ENCODE data around the gene CAMP. TPM values are rescaled to one million over a fixed set of nuclear protein-coding genes. Genes with fewer than 3 reads are reported as not detected.
A peak's percentile ranks its signal among the peaks of the same experiment; 100 is the strongest.

The CAMP gene
- total RNA-seq, 1 experiment from 2014 or later = not detected

- intact Hi-C loops (cut with micrococcal nuclease) = no loop called here
- H4K20me1 ChIP-seq (ENCODE audit: low read length) = no peaks in the 10 kb centered on the region
- no TSS peak for BruUV-seq (replicated peaks)
- H3K4me1 ChIP-seq (ENCODE audit: insufficient read depth, low read length) = no peaks in the 10 kb centered on the region
- no peak for ATAC-seq
- H2AFZ ChIP-seq (ENCODE audit: low read length) = no peak overlapping the region
- H3K79me2 ChIP-seq (ENCODE audit: low read length) = peaks cover 8% of the 10 kb centered on the region; the same call in 1 of the 2 replicates
- H3K27me3 ChIP-seq (ENCODE audit: low read length) = no peaks in the 10 kb centered on the region
- no peak overlapping the region for H3K9ac ChIP-seq (ENCODE audit: low read length)
- no peak overlapping the region for H3K4me2 ChIP-seq (ENCODE audit: low read length)
- ChIA-PET POLR2A (ENCODE audit: unreplicated experiment) (no interaction called here), CTCF (no interaction called here)
- TF ChIP-seq EZH2phosphoT487 (IDR thresholded peaks at IDR 0.05; ENCODE audit: borderline replicate concordance, low read length) (no peak), CTCF (conservative IDR thresholded peaks at IDR 0.05; ENCODE audit: low read depth, low read length) (no peak), EZH2 (IDR thresholded peaks at IDR 0.05; ENCODE audit: low read length, unreplicated experiment) (no peak)
- no peak for DNase-seq
- H3K4me3 ChIP-seq (ENCODE audit: low read length) = no peak overlapping the region
- H3F3A ChIP-seq (ENCODE audit: low read length, unreplicated experiment) = no peaks in the 10 kb centered on the region
- no peaks in the 10 kb centered on the region for H3K9me3 ChIP-seq (ENCODE audit: low read length)
- peaks cover 28% of the 10 kb centered on the region for H3K36me3 ChIP-seq (ENCODE audit: low read depth, low read length)
- no peak overlapping the region for H3K27ac ChIP-seq (ENCODE audit: low read length)
- H3K9me2 ChIP-seq (replicated peaks; ENCODE audit: low read length) = no peaks in the 10 kb centered on the region
These were observed 35.2 kb downstream of the CAMP start for GRCh38 chr3:48258530-48258929.

DNA sequence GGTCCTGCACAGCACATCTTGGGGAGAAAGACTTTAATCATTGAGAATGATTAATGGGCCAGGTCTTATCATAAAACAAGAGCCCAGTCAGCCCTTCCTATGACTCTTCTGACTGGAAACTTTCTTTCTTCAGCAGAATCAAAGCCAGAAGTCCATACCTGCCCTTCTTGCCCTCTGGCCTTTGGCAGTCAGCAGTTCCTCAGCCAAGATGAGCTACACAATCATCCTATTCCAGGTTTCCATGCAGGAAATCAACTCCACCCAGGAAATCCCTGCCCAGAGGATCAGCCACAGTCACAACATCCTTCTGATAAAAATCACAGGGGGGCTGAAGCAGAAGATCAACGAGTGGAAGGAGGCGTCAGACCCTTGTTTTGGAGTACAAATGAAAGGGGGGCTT lies 44.5 kb downstream of the CAMP start:
- H3K9me3 ChIP-seq (ENCODE audit: low read length) = no peaks in the 10 kb centered on the region
- ATAC-seq (peak; percentile 8), DNase-seq (peak; percentile 21)
- ChIA-PET CTCF (interaction anchor here (0.6 to 2.7 kb wide), 6 partner anchors 25 to 290 kb away, joined by 3 to 40 read pairs (median 4); no protein-coding TSS in a partner anchor), POLR2A (ENCODE audit: unreplicated experiment) (interaction anchor here (1.3 kb wide), 1 partner anchor 27 kb away, joined by 6 read pairs; the partner anchor contains the start of gene ZNF589)
- H2AFZ ChIP-seq (ENCODE audit: low read length) = peak overlapping the region; percentile 42; the same call in 1 of the 2 replicates
- H3K4me2 ChIP-seq (ENCODE audit: low read length) = peak overlapping the region; percentile 84
- H3K4me3 ChIP-seq (ENCODE audit: low read length) = peak overlapping the region; percentile 47
- TF ChIP-seq EZH2phosphoT487 (IDR thresholded peaks at IDR 0.05; ENCODE audit: borderline replicate concordance, low read length) = no peak
- no peak for TF ChIP-seq EZH2 (IDR thresholded peaks at IDR 0.05; ENCODE audit: low read length, unreplicated experiment)
- no peak for TF ChIP-seq CTCF (conservative IDR thresholded peaks at IDR 0.05; ENCODE audit: low read depth, low read length)
- H3K27ac ChIP-seq (ENCODE audit: low read length) = peak overlapping the region; percentile 93
- no peaks in the 10 kb centered on the region for H3K79me2 ChIP-seq (ENCODE audit: low read length)
- intact Hi-C loops (cut with micrococcal nuclease) = loop anchor here (1.0 to 2.0 kb wide), 3 partner anchors 27 to 73 kb away; partner anchors contain the start of gene ZNF589
- no peaks in the 10 kb centered on the region for H4K20me1 ChIP-seq (ENCODE audit: low read length)
- peaks cover 28% of the 10 kb centered on the region for H3K4me1 ChIP-seq (ENCODE audit: insufficient read depth, low read length)
- H3F3A ChIP-seq (ENCODE audit: low read length, unreplicated experiment) = peaks cover 11% of the 10 kb centered on the region
- no peaks in the 10 kb centered on the region for H3K9me2 ChIP-seq (replicated peaks; ENCODE audit: low read length)
- H3K9ac ChIP-seq (ENCODE audit: low read length) = peak overlapping the region; percentile 63
- H3K36me3 ChIP-seq (ENCODE audit: low read depth, low read length) = peaks cover 8% of the 10 kb centered on the region; the same call in 1 of the 2 replicates
- TSS peak; percentile 77 for BruUV-seq (replicated peaks)
- no peaks in the 10 kb centered on the region for H3K27me3 ChIP-seq (ENCODE audit: low read length)

- Histone ChIP-seq H3K4me1 (ENCODE audit: insufficient read depth, low read length) (peaks cover 28% of the 10 kb centered on the region), H3F3A (ENCODE audit: low read length, unreplicated experiment) (peaks cover 11% of the 10 kb centered on the region), H3K27ac (ENCODE audit: low read length) (peak overlapping the region; percentile 93), H3K27me3 (ENCODE audit: low read length) (no peaks in the 10 kb centered on the region), H3K4me2 (ENCODE audit: low read length) (peak overlapping the region; percentile 84), H3K79me2 (ENCODE audit: low read length) (no peaks in the 10 kb centered on the region), H2AFZ (ENCODE audit: low read length) (peak overlapping the region; percentile 63), H3K4me3 (ENCODE audit: low read length) (peak overlapping the region; percentile 47), H4K20me1 (ENCODE audit: low read length) (no peaks in the 10 kb centered on the region), H3K9me3 (ENCODE audit: low read length) (no peaks in the 10 kb centered on the region), H3K9ac (ENCODE audit: low read length) (peak overlapping the region; percentile 63), H3K36me3 (ENCODE audit: low read depth, low read length) (peaks cover 8% of the 10 kb centered on the region; the same call in 1 of the 2 replicates), H3K9me2 (replicated peaks; ENCODE audit: low read length) (no peaks in the 10 kb centered on the region)
- TF ChIP-seq EZH2 (IDR thresholded peaks at IDR 0.05; ENCODE audit: low read length, unreplicated experiment) = no peak
- TF ChIP-seq CTCF (conservative IDR thresholded peaks at IDR 0.05; ENCODE audit: low read depth, low read length) = no peak
- TF ChIP-seq EZH2phosphoT487 (IDR thresholded peaks at IDR 0.05; ENCODE audit: borderline replicate concordance, low read length) = no peak
- intact Hi-C loops (cut with micrococcal nuclease) = loop anchor here (1.0 to 2.0 kb wide), 3 partner anchors 28 to 74 kb away; partner anchors contain the start of gene ZNF589
- DNase-seq = peak; percentile 97
- peak; percentile 98 for ATAC-seq
- ChIA-PET CTCF (interaction anchor here (0.5 to 2.7 kb wide), 8 partner anchors 14 to 289 kb away, joined by 3 to 40 read pairs (median 3); no protein-coding TSS in a partner anchor), POLR2A (ENCODE audit: unreplicated experiment) (interaction anchor here (0.5 to 1.3 kb wide), 4 partner anchors 28 to 171 kb away, joined by 3 to 6 read pairs (median 3); partner anchors contain the start of genes CCDC51 and ZNF589)
- TSS peak; percentile 28 for BruUV-seq (replicated peaks)
These were observed 45.2 kb downstream of the CAMP start for GRCh38 chr3:48268381-48268935.

Measured in PC-3 (cell line).